Kidney epithelial cell (primary cell): ENCODE data around the gene SOX11. TPM values are rescaled to one million over a fixed set of nuclear protein-coding genes. Genes with fewer than 3 reads are reported as not detected.

Source experiments
- DNase-seq: peaks from one replicate; pipeline ENCODE4 v3.0.0-alpha.2; 2010; ENCODE audit warnings: low read depth
- H3K27me3 ChIP-seq: 2 replicates; pipeline ENCODE4 v1.6.0; 2011; ENCODE audit warnings: low read length; ENCODE audit not compliant: control insufficient read depth, insufficient read depth
- H3K36me3 ChIP-seq: 2 replicates; pipeline ENCODE4 v1.5.1; 2011; ENCODE audit warnings: low read length; ENCODE audit not compliant: control insufficient read depth, insufficient read depth
- H3K4me3 ChIP-seq: 2 replicates; pipeline ENCODE4 v1.5.1; 2011; ENCODE audit warnings: low read depth, mild to moderate bottlenecking, control low read depth, low read length
- CTCF ChIP-seq: IDR thresholded peaks from 2 replicates; pipeline ENCODE4 v1.5.1; 2011; ENCODE audit warnings: mild to moderate bottlenecking, moderate library complexity, low read length, control low read depth, inconsistent platforms; ENCODE audit not compliant: insufficient read depth, poor library complexity, severe bottlenecking
- total RNA-seq: library from RNA; depleted of rRNA; stranded (reverse); fragments of >200 nt; gene quantifications from 2 replicates; pipeline ENCODE4 v1.2.3, GENCODE V29; 2015

Gene SOX11
- total RNA-seq, 1 donor from 2014 or later = 81.7 TPM

GRCh38 chr2:5727235-5727634, 35.1 kb downstream of the SOX11 start:
- no peak for DNase-seq
- H3K36me3 ChIP-seq = no peaks in the 10 kb centered on the region
- no peak for TF ChIP-seq CTCF
- no peak overlapping the region for H3K4me3 ChIP-seq
- no peaks in the 10 kb centered on the region for H3K27me3 ChIP-seq

GRCh38 chr2:5729416-5729815, 37.2 kb downstream of the SOX11 start:
- Histone ChIP-seq H3K36me3 (no peaks in the 10 kb centered on the region), H3K4me3 (no peak overlapping the region), H3K27me3 (no peaks in the 10 kb centered on the region)
- no peak for DNase-seq
- no peak for TF ChIP-seq CTCF

- no peak for TF ChIP-seq CTCF
- DNase-seq = no peak
These were observed 38.2 kb downstream of the SOX11 start for GRCh38 chr2:5730386-5730785.

GRCh38 chr2:5734859-5735520, 42.8 kb downstream of the SOX11 start:
- no peaks in the 10 kb centered on the region for H3K36me3 ChIP-seq
- no peak for DNase-seq
- TF ChIP-seq CTCF = no peak
- no peak overlapping the region for H3K4me3 ChIP-seq
- H3K27me3 ChIP-seq = no peaks in the 10 kb centered on the region

More at GRCh38 chr2:5730386-5730785, 38.2 kb downstream of the SOX11 start:
- H3K27me3 ChIP-seq = no peaks in the 10 kb centered on the region
- H3K4me3 ChIP-seq = no peak overlapping the region
- H3K36me3 ChIP-seq = no peaks in the 10 kb centered on the region

GRCh38 chr2:5735521-5735861, 43.3 kb downstream of the SOX11 start:
- H3K36me3 ChIP-seq = no peaks in the 10 kb centered on the region
- DNase-seq = no peak
- no peak overlapping the region for H3K4me3 ChIP-seq
- TF ChIP-seq CTCF = no peak
- H3K27me3 ChIP-seq = no peaks in the 10 kb centered on the region

GRCh38 chr2:5736050-5736449, 43.9 kb downstream of the SOX11 start:
- DNase-seq = no peak
- TF ChIP-seq CTCF = no peak
- no peaks in the 10 kb centered on the region for H3K36me3 ChIP-seq
- no peaks in the 10 kb centered on the region for H3K27me3 ChIP-seq
- H3K4me3 ChIP-seq = no peak overlapping the region
